ENCODE measurements around the gene TEFM.
"Not testable (repeated sequence)": the region's sequence is repeated elsewhere in the genome, so short reads cannot be mapped to it uniquely, and the experiment has no call there.

Gene TEFM

DNA sequence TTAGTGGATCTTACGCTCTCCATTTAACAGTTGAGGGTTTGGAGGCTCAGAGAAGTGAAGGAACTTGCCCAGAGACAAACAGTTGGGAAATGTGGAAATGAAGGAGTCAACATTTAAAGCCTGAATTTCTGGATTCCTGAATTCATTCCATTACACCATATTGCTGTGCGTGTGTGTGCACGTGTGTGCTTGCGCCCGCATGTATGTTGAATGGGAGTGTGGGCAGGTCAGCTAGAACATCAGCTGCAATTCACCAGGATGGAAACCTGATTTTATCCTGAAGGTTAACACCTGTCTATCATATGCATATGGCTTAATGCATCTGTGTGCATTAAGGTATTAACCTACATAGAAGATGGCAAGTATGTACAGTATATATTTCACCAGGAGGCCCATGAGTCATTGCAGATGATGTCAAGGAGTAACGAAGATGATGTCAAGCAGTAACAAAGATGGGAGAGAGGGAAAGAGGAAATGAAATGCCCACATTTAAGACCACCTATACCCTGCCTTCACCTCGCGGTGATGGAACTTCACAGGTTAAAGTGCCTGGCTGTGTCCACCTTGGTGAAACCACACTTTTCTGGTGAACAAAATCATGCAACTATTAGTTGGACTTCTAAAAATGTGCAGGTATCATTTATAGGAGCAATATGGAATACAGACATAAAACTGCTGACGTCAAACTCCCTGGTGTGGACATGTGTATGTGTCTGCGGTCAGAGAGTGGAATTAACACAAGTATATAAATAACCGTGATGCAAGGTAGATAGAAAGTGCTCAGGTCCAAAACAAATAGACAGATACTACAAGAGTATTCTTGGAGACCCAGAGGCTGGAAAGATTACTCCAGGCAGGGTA, 14.9 kb upstream of the TEFM start:
- DNase-seq (ENCODE audit: low spot score) = no peak

- DNase-seq (ENCODE audit: low spot score) = peak; percentile 78
These were observed 14.2 kb upstream of the TEFM start for GRCh38 chr17:30920282-30920681.

DNA sequence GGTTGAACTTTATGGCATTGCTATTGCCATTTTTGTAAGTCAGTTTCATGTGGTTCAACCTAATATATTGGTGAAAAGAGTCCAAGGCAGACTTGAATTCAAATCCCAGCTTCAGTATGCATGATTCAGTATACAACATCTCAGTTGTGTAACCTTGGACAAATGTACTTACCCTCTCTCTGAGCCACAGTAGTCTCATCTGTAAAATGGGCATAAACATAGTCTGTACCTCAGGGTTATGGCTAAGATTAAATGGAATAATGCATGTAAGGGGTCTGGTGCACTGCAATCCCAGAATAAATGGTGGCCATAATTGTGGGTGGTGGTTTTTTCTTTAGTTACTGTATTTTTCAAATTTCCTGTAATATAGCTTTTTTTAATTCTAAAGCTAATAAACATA, 11.0 kb upstream of the TEFM start:
- DNase-seq (ENCODE audit: low spot score) = no peak

GRCh38 chr17:30915833-30916611, 10.0 kb upstream of the TEFM start:
- DNase-seq (ENCODE audit: low spot score) = no peak

DNA sequence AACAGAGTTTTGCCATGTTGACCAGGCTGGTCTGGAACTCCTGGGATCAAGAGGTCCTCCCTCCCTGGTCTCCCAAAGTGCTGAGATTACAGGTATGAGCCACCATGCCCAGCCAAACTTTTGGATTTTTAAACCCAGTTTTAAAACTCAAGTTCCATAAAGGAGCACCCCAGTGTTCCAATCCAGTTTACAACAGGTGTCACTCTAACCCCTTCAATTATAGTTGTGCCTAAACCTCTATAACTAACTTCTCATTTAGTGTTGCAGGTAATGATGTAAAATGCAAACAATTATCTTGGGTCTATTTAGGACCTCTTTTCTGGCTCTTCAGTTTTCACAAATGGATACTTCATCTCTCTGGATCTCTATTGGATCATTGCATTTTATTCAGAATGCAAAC, 7.9 kb upstream of the TEFM start:
- DNase-seq (ENCODE audit: low spot score) = no peak

GRCh38 chr17:30910151-30910550, 4.1 kb upstream of the TEFM start:
- DNase-seq (ENCODE audit: low spot score) = not testable (repeated sequence)

DNA sequence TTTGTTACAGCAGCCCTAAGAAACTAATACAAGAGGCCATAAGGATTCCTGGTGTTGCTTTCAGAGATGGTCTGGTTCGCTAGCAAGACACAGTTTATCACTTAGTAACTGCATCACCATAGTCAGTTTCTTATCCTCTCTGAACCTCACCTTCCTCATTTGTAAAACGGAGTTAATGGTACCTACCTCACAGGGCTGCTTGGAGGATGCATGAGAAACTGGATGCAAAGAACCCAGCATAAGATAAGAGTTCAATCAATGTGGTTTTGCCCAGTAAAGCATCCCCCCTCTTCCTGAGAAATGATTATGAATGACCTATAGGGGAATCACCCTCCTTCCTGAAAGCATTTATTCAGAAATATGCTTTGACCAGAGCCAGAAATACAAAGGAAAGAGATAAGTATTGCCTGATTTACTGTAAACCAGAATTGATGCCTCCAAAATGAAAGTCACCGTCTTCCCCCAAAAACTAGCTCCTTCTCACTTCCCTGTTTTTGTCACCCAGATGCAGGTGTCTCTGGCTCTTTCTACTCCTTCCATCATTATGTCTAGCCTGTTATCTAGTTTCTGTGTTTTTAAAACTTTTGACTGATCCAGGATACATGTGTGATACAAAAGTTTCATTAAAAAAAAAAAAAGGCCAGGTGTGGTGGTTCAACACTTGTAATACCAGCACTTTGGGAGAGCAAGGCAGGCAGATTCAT, 2.8 kb upstream of the TEFM start:
- no peak for DNase-seq (ENCODE audit: low spot score)

GRCh38 chr17:30905742-30906100, 317 bp downstream of the TEFM start:
- peak; percentile 21 for DNase-seq (ENCODE audit: low spot score)

GRCh38 chr17:30897311-30897710, 8.7 kb downstream of the TEFM start:
- DNase-seq (ENCODE audit: low spot score) = no peak

DNA sequence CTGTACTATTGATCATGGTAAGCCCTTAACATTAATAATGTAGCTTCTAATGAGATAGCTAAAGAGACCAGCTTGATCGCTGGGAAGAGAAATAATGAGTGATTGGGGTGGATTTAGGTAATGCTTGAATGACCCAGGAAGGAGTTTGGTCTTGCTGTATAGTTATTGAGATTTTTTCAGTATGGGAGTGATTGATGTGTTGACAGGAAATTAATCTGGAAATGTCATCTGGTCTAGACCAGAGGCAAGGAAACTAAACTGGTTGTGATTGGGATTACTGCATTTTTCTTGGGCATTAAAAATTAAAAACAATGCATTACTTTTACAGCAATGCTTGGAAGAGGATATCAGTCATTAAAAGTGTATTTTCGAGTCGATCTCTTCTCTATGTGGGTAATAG, 11.8 kb downstream of the TEFM start:
- no peak for DNase-seq (ENCODE audit: low spot score)

DNA sequence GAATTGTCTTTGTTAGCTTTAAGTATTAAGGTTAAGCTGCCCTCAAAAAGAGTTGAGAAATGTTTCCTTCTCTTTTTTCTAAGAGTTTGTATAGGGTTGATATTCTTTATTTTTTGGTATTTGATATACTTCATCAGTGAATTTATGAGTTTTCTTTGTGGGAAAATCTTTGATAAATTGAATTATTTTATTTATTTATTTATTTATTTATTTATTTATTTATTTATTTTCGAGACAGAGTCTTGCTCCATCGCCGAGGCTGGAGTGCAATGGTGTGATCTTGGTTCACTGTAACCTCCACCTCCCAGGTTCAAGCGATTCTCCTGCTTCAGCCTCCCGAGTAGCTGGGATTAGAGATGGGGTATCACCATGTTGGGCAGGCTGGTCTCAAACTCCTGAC, 19.9 kb downstream of the TEFM start:
- no peak for DNase-seq (ENCODE audit: low spot score)

- DNase-seq (ENCODE audit: low spot score) = no peak
These were observed 37.0 kb downstream of the TEFM start for GRCh38 chr17:30869005-30869404.

DNA sequence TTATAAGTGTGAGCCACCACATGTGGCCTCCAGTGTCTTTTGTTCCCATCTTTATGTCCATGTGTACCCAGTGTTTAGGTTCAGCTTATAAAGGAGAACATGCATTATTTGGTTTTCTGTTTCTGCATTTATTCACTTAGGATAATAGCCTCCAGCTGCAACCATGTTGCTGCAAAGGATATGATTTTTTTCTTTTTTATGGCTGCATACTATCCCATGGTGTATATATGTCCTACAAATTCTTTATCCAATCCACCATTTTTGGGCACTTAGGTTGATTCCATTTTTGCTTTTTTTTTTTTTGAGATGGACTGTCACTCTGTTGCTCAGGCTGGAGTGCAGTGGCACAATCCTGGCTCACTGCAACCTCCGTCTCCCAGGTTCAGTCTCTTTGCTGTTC, 41.4 kb downstream of the TEFM start:
- DNase-seq (ENCODE audit: low spot score) = no peak

DNA sequence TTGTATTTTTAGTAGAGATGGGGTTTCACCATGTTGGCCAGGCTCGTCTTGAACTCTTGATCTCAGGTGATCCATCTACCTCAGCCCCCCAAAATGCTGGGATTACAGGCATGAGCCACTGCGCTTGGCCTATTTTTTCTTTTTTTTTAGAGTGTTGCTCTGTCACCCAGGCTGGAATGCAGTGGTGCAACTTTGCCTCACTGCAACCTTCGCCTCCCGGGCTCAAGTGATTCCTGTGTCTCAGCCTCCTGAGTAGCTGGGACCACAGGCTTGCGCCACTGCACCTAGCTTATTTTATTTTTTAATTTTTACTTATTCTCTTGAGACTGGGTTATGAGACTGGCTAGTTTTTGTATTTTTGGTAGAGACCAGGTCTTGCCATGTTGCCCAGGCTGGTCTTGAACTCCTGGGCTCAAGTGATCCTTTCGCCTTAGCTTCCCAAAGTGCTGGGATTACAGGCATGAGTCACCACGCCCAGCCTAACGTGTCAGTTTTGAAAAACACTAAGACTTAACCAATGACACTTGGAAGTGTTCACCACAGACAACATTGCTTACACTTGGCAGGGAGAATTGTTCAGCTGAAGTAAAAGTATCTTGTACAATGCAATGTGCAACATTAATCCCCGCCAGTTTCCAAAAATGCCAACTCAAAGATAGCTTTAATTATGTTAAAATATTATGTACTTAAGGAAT, 47.3 kb downstream of the TEFM start:
- no peak for DNase-seq (ENCODE audit: low spot score)

GRCh38 chr17:30854146-30854545, 51.9 kb downstream of the TEFM start:
- no peak for DNase-seq (ENCODE audit: low spot score)
